ENCODE measurements around the gene COMMD9.

GRCh38 chr11:36300650-36301049, 11.4 kb upstream of the COMMD9 start:
- TF ChIP-seq MXI1 (IDR thresholded peaks at IDR 0.05; ENCODE audit: low read depth, low read length) (no peak), CTCF (IDR thresholded peaks at IDR 0.05) (no peak), POLR2AphosphoS5 (IDR thresholded peaks at IDR 0.05; ENCODE audit: low read depth, low read length) (no peak), EP300 (IDR thresholded peaks at IDR 0.05; ENCODE audit: borderline replicate concordance in 1 of 2, low read depth in 1 of 2, low read length in 1 of 2) (no peak), JUND (IDR thresholded peaks at IDR 0.05) (no peak), GABPA (IDR thresholded peaks at IDR 0.05; ENCODE audit: low read depth) (no peak), GATA2 (CRISPR knock-in tag; IDR thresholded peaks at IDR 0.05) (no peak), FOXJ3 (CRISPR knock-in tag; IDR thresholded peaks at IDR 0.05) (no peak)
- TF ChIP-seq, protein P1, sequence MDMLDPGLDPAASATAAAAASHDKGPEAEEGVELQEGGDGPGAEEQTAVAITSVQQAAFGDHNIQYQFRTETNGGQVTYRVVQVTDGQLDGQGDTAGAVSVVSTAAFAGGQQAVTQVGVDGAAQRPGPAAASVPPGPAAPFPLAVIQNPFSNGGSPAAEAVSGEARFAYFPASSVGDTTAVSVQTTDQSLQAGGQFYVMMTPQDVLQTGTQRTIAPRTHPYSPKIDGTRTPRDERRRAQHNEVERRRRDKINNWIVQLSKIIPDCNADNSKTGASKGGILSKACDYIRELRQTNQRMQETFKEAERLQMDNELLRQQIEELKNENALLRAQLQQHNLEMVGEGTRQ (IDR thresholded peaks at IDR 0.05; ENCODE audit: borderline replicate concordance, low read depth, low read length) = no peak
